ENCODE data around the gene TM9SF1.

The TM9SF1 gene

DNA sequence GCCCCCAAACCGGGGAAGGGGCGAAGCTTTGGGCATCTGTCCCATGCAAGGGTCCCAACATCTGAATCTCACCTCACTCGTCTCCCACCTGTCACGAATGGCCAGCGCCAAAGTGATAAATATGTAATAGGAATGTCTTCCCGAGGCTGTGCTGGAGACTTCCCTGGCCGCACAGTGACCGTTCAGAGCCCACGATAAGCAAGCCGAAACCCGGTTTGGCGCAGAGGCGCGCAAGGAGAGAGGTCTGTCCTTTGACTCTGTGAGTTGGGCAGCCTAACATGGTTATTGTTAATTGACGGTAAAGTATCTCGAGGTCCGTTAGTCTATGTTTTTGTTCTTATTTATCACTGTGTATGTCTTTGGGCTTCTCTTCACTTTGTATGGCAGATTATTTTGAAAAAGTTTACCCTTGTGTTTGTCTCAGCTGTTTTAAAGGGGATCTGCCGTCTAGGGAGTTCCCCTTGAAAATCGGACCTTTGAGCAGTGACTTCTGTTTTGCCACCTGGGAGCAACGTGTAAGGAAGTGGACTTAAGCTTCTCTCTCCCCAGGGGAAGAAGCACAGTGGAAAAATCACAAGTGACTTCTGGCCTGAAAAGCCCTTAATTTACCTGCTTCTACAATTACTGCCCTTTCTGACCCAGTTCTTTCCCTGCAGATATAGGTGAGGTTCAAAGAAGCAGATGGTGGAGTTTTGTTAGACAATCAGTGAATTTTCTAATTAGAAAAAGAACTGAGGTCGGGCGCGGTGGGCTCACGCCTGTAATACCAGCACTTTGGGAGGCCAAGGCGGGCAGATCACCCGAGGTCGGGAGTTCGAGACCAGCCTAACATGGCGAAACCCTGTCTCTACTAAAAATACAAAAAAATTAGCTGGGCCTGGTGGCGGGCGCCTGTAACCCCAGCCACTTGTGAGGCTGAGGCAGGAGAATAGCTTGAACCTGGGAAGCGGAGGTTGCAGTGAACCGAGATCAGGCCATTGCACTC, 1.1 kb upstream of the TM9SF1 start:
- no peak for FAIRE-seq

DNA sequence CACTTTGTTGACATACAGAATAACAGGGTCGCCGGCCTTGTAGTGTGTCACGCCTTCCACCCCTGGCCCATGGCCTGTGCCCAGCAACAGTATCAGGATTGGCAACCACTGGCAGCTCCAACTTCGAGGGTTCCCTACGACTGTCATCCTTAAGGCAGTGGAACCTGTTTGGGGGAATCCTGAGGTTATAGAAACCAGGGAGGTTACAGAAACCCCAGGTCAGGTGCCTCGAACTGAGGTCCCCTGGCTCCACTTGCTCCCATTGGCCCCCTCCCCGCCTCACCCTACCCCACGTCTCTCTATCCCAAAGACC, 412 bp downstream of the TM9SF1 start:
- no peak for FAIRE-seq

DNA sequence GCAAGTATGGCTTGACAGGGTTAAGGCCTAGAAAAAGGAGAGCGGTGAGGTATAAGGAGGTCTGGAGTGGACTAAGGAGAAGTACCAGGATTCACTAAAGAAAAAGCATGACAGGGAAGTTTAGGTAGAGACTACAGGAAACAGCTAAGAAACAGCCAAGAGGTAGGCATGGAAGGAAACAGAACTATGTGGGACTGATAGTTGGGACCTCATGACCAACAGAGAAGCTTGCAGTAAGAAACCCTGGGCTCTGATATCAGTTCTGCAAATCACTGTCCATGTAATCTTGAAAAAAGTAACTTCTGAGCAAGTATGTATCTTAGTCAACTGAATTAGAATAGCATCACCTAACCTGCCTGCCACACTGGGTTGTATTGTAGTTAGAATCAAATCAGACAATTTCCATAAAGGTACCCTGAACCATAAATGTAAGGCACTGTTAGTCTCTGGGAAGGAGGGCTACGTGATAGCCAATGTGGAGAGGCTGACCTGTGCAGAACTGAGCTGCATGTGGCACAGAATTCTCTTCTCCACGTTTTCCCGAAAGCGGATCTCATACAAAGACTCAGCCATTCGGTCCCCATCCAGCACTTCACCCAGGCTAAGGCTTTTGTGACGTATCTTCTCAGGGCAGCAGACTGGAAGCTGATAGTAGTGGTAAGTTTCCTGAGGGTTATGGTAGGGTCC, 912 bp downstream of the TM9SF1 start:
- FAIRE-seq = no peak

DNA sequence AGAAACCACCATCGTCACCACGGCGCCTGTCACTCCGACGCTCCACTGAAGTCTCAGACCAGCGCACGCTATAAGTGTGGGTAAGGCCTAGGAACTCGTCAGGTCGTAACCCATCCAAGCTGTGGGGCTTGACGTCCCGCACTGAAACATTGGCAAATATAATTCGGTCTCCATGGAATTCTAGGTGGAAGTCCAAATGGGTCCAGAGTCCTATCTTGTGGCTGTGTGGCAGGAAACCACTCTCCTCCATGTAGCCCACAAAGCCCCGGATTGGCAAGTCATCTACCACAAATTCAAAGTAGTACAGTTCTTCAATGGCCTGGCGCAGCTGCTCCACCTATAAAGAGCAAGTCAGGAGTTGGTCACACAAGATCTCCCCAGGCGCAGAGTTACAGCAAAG, 2.3 kb downstream of the TM9SF1 start:
- FAIRE-seq = no peak

DNA sequence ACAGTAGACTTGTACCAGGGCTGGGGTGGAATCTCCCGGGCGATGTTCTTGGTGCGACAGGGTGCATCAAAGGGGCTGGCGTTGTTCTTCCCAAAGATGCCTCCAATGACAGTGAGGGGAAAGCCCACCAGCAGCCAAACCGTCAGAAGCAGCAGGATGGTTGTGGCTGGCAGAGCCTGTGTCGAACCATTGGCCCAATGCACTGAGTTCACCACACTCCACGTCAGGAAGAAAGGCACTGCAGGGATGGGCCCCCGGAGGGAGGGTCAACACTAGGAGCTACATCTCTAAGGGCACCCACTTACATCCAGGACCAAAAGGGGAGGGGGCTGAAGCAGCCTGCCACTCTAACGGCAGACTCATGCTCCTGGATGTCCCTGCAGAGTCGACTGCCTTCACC, 4.8 kb downstream of the TM9SF1 start:
- FAIRE-seq = no peak

DNA sequence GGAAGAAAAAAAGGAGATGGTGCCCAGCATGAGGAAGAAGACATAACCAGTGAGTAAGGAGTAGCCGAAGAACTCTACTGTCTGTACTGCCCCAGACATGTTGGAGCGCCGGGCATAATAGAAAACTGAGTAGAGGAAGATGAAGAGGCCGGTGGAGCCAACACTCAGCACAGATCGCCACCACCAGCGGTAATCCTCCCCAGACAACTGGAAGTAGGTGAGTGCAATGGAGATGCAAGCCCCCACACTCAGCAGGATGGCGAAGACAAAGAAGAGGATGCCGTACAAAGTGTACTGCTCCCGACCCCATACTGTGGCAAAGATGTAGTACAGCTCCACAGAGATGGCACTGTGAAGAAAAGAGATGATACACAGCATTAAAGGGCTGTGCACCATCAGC, 5.8 kb downstream of the TM9SF1 start:
- no peak for FAIRE-seq

DNA sequence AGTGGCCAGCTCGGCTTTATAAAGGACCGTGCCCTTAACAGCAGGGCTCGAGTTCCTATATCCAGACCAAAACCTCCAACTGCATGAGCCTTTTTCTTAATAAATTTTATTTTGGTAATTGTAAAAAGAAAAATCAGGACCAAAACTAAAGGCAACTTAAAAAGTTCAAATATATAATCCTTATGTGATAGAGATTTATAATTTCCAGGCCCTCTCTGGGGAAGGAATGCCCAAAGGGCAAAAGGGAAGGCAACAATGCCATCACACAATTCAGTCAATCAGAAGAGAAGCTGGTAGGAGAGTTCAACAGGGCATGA, 6.2 kb downstream of the TM9SF1 start:
- no peak for FAIRE-seq

DNA sequence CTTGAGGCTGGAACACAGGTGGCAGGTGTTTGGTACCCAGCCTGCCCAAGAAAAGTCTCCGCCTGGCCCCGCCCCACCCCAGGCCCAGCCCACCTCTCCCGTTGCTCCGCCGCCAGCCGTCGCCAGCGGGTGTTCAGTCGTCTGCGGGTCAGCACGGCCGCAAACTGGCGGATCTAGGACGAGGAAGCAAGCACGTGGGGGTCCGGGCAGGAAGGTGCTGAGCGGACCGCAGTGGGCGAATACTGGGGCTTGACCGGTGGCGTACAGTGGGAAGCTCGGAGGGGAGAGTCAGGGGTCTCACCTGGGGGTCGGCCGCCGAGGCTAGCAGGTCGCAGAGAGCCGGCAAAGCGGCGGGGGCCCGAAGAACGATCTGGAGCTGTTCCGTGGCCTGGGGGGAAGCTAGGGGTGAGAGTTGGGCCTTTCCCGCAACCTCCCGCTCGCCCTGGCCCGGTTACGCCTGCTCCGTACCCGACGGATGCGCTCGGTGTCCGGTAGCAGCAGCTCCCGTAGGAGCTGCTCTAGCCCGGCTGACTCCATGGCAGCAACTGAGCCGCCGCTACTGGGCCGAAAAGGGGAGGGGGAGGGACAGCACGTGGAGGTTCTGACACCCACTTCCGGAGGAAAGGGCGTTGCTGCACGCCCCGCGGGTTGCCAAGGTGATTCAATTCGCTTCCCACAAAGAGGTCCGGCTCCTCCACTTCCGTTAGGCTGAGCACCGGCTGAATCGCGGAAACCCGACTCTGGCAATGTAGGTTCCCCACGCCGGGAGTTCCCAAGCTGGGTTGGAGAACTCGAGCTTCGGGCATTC, 6.8 kb downstream of the TM9SF1 start, which contains the start of gene IPO4:
TSS of gene IPO4 (minus strand) at position 566 of the 808 bp plus-strand sequence. CDS start at position 537, 29 bp downstream.
- no peak for FAIRE-seq

DNA sequence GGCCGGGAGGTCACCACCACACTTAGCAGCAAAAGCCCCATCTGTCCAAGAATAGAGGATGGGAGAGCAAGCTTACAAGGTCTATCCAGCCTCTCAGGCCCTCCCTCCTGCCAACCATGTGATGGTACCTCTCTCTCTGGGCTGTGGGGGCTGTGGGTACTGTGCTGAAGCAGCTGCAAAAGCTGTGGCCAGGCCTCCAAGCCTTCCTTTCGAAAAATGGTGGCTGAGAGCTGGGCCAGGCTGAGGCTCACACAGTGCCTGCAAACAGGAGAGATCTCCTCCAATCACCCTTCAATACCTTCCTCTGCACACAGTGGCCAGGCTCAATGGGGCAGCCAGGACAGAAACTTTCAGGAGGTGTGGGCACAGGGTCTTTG, 7.7 kb downstream of the TM9SF1 start:
- FAIRE-seq = no peak

DNA sequence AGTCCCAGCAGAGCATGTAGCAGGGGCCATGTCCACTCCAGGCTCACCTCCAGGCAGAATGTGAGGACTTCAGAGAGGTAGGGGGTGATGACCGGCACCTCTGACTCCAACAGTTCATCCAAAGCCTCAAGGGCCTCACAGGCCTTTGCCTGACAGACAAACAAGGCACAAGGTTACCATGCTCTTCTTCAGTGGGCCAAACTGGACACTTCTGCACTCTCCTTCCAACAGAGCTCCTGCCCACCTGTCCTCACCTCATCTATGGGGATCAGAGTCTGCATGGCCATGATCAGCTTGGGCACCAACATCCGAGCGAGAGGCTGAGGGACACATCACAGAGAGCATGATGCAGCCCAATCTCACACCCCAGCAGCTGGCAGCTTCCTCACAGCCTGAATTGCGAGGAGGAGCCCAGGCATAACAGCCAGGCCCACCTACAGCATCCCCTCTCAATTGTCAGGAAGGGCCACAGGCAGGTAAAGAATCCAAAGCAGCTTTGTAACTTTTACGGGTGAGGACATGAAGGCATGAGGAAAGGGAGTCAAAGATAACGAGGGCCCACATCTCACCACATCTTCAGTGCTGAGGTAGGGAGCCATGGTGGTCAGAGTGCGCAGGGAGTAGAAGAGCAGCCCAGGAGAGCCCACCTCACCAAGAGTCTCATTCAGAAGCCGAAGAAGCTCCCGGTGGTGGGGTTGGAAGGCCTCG, 8.3 kb downstream of the TM9SF1 start:
- FAIRE-seq = no peak

DNA sequence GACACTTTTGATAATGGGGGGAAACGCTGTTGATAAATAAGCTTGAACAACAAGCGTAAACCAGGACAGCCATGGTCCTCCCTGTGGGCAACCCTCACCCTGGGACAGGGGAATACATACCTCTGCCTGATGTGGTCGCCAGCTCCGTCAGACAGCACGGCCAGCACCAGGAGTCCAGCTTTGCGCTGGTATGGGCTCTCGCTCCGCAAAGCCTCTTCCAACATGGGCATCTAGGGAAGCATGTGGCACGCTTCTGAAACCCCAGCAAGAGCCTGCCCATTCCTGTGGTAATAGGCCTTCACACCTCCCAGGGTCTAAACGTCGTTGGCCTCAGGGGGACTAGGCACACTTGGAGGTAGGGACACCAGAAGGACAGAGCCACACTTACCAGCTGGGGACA, 9.5 kb downstream of the TM9SF1 start:
- no peak for FAIRE-seq

DNA sequence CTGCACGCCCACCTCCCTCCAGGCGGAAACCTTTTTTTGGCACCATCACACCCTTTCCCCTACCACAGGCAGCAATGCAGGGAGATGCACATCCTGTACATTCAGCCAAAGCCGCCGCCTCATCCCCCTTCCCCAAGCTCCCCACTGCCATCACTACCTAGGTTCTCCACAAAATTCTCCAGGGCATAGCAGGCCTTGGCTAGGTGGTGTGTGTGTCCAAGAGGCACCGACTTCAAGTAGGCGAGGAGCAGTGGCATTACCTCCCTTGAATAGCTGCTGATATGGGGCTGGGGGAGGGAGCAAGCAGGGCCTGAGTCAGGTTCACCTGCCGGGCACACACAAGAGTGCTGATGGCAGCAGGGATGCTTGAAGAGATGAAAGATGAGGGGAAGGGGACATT, 10.2 kb downstream of the TM9SF1 start:
- FAIRE-seq = no peak

DNA sequence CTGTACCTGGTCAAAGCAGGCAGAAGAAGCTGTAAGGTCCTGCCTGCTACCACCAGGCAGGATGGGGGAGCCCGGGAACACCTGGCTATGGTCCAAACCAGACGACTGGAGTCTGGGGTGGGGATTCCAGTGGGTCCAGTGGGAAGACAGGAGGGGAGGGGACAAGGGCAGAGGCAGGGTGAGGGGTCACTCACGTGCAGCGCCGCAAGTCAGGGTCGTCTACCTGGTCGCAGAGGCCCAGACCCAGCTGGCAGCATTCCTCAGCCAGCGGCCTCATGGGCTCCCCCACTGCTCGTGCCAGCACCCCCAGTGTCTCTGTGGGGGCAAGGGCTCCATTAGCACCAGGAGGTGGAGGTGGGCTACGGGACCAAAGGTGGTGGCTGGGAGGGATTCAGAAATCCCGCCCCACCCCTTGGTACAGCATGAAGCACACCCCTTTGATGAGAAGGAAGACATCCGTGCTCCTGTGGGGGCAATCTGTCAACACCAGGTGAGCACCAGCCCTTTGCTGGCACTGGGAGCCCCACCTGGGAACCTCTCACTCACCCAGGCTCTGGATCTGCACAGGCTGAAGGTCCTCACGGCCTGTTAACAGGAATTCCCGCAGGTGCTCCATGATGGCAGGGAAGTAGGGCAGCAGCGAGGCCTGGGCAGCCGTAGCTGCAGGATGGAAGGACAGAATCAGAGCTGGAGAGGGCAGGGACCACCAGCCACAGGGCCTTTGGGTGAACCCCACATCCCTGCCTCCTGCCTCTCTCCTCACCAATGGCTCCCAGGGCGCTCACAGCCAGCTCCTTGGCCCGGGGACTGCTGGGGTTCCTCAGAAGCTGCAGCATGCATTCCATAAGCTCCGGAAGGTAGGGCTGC, 10.9 kb downstream of the TM9SF1 start:
- no peak for FAIRE-seq

DNA sequence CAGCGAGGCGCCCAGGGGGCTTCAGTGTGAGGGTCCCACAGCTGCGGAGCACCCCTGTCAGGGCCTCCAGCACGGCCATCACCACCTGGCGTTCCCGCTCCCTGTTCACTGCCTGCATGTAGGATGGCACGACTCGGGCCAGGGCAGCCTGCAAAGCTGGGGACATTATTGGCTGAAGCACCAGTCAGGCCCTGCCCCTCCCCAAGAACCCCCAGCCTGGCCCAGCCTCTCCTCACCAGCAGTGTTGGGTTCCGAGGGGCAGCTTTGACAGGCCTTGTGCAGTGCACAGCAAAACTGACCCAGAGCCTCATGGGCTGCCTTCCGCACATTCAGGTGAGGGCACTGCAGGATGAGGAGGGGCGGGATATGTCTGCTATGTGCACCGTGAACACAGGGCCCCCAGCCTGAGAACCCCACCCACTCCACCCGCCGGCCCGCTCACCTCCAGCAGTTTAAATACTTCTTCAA, 12.2 kb downstream of the TM9SF1 start:
- no peak for FAIRE-seq

DNA sequence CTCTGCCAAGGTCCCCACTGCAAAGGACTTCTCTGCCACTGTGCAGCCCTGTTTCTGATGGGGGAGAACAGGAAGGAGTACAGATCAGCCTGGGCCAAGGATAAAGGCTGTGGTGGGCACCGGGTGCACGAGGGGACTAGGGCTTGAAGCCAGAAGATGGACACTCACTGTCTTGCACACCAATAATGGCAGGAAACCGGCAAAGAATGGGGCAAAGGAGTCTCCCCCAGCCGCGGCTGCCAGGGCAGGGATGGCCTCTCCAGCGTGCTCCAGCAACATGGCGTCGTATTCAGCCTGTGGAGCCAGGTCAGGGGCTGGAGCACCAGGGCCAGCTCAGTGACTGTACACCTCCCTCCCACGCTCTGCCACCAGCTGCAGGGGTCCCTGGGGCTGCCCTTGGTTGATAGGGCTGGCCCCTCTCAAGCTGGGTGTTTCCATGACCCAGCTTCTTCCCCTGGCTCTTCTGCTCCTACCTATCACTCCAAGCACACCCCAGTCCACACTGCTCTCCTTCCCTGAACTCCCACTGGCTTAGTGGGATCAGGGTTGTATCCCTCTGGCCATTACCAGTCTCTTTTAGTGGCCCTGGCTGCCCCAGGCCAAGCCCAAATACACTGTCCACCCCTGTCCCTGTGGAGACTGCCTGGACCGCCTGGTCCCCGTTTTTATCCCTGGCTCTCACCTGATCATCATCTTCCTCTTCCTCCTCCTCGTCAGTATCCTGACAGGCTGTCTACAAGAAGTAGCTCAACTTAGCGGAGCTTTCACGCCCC, 12.9 kb downstream of the TM9SF1 start:
- FAIRE-seq = no peak

DNA sequence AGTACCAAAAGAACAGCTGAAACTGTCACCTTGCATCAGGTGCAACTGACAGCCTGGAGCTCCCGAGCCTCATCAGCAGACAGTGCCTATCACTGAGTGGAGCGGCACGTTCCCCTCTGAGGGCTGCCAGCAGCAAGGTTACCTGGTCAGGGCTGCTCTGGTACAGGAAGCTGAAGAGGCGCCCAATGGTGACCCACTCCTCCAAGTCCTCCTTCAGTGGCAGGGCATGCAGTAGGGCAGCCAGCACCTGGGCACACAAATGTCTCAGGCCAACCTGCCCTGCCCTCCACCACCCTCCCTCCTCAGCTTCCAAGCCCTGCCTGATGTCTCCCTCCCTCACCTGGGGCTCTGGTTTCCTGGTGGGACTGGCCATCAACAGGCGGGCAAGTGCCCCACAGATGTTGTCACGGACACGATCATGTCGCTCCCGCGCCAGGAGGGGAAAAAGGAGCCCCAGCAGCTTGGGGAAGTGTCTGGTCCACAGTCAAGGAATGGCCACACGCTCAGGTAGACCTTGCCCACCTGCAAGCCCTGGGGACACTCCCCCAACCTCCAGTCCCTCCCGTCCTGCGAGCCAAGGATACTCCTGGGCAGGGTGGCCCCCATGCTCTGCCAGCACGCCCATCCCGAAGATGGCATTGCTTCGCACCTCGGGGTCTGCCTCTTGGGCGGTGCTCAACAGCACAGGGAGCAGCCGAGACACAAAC, 13.7 kb downstream of the TM9SF1 start:
- FAIRE-seq = no peak

DNA sequence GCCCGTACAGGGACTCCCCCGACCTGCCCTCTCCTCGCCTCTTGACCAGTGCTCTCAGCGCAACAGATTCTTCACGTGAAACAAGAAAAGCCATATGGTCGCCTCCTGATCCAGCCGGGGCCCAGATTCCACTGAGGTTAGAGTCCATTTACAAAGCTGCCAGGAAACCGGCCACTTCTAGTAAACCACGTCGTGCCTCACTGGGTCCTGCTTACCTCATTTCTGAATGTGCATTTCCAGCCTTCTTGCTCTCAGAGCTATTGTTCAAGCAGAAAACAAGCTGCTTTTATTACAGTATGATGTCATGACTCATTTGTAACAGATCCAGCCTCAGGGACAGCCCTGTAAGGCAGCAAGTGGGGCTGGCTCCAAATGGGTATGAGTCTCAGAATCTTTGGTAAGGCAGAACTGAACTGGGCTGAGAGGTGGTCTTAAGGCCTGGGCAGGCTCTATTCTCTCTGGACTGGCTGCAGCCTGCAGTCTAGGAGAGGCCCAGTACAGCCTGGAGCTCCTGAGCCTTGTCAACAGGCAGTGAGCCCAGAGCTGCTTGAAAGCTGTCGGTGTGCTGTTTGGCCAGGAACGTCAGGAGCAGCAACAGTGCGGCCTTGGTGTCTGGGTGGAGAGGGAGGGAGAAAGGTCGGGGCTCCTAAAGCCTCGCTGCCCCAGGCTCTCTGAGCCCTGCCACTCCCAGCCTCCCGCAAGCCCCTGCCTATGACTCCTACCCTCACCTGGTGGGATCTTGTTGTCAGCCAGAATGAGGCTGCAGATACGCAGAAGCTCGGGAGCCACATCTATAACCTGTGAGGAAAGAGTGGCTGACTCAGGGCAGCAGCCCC, 15.1 kb downstream of the TM9SF1 start:
- FAIRE-seq = peak; percentile 98

DNA sequence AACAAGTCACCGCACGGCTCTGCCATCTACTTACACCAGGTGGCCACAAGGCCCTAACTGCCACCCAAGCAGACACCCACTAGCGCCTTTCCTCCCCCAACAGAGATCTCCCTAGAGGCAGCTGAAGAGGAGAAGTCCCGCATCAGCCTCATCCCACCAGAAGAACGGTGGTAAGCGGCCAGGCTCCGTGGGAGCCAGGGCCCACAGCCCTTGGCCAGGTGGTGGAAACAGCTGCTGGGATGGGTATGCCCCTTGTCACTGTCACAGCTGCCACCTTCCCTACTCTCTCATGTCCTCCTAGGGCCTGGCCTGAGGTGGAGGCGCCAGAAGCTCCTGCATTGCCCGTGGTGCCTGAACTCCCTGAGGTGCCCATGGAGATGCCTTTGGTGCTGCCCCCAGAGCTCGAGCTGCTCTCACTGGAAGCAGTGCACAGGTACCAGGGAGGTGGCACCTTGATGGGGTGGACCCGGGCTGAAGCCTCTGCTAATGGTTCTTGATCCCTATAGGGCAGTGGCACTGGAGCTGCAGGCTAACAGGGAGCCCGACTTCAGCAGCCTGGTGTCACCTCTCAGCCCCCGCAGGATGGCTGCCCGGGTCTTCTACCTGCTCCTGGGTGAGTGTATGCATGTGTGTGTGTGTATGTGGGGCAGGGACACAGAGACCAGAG, 15.8 kb downstream of the TM9SF1 start:
- no peak for FAIRE-seq

All from islet of Langerhans (tissue), 1 donor.